GM19193 (cell line): ENCODE results near the gene UBE2L5.

Experiments
- POLR2A ChIP-seq: IDR thresholded peaks from 4 replicates; pipeline ENCODE4 v1.6.1; 2011; ENCODE audit not compliant: insufficient read depth, insufficient read length; ENCODE audit errors: extremely low read depth

The UBE2L5 gene

DNA sequence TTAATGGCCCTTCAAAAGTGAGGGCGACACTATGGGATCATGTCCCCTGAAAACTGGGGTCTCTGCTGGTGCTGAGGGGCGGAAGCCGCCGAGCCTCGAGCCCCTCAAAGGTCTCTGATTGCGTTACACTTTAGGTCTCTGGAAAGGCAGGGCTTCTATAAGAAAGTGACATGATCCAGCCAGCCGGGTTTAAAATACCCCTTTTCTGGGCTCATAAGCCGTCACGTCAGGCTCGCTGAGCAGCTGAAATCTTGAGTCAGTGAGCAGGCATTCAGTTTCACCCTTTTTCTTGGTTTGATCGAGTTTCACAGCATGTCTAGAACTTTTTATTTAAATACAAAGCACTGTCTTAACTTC is 44.0 kb downstream of the UBE2L5 start:
- TF ChIP-seq POLR2A: no peak

DNA sequence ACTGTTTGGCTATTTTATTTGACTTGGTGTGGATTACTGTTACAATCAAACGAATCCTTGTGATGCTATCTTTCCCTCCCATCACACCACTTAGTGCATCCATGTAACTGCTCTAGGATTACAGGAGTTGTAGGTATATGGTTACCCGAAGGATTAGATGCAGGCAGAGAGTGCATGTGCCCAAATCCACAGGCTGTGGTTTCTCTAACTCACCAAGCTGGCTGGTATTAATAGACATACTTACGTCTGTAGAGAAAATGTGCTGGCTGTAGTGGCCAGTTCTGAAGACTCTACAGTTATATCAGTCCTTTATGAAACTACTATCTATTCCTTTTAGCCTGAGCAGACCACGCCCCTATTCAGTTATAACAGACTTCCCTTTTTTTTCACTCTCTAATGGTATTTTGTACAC is 44.6 kb downstream of the UBE2L5 start:
- no peak for TF ChIP-seq POLR2A

DNA sequence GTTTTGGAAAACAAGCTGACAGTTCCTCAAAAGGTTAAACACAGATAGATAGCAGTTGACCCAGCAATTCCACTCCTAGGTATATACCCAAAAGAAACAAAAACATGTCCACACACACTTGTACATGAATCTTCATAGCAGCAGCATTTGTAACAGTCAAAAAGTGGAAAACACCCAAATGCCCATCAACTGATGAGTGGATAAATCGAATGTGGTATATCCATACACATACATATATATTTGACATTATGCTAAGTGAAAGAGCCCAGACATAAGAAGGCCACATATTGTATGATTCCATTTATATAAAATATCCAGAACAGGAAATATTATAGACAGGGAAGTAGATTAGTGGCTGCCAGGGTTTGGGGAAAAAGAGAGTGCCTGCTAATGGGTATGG is 51.4 kb downstream of the UBE2L5 start:
- no peak for TF ChIP-seq POLR2A

DNA sequence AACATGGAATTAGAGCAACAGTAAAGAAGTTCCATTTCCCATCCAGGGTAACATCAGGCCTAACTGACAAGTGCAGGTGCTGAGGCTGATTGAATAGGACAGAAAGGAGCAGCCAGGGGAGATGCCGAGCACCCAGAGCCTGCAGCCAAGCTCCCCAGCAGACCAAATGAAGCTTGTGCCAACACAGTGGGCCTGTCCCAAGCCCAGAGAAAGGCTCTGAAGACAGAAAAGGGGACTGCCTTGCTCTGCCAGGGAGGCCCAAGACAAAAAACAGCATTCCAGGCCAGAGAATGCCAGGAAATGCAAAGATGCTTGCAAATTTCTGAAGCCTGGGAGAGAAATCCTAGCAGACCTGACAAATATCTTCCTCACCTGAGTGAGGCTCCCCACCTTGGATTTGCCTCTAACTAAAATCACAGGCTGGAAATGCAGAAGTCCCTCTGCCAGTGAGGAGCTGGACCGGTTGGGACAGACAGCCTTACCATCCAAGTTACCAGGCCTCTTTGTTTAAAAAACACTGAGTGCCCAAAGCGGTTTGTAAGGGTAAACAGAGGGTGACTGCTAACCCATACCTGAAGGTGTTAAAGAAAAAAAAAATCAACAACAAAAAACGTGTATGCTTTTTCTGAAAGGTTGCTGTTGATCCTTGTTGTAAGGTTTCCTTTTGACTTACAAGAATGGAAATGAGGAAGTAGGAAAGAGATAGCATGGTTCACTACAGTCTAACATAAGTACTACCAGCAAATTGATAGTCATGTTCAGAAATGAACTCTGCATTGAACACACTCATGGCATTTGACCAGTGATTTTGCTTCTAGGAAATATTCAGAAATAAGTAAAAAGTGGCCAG is 55.3 kb downstream of the UBE2L5 start:
- no peak for TF ChIP-seq POLR2A
